Placental pericyte (primary cell): ENCODE results near the gene CRBN. TPM values are rescaled to one million over a fixed set of nuclear protein-coding genes. Genes with fewer than 3 reads are reported as not detected.

ENCODE experiments used
- small RNA-seq: library from RNA; depleted of rRNA; stranded (forward); fragments of <200 nt; gene quantifications from one replicate; pipeline ENCODE3, GENCODE V24; 2012; ENCODE audit warnings: low replicate concordance
- total RNA-seq: library from RNA; depleted of rRNA; stranded (reverse); fragments of >200 nt; gene quantifications from 2 replicates; pipeline ENCODE4 v1.2.3, GENCODE V29; 2012

The CRBN gene
- 34.1 and 77.3 TPM in 2 replicates for total RNA-seq

GRCh38 chr3:3179407-3180094, at the start of gene CRBN:
Gene CRBN (minus strand): TSS chr3:3179691. CDS start chr3:3179687, 4 bp downstream.

GRCh38 chr3:3126477-3127431, 52.7 kb downstream of the CRBN start, which contains the start of gene TRNT1:
Gene TRNT1 (plus strand): TSS chr3:3126940. CDS start chr3:3129041, 2,101 bp downstream.

GRCh38 chr3:3110299-3110630, 69.2 kb downstream of the CRBN start, which contains the start of gene IL5RA:
Gene IL5RA (minus strand): TSS chr3:3110374. CDS start chr3:3104984, 5,390 bp downstream.

Small RNAs within 50 kb of the gene (small RNA-seq; reads per million reads assigned to genes)
- gene RF00416 = not detected

Other genes with a start within 250 kb of the CRBN start
- not detected in 2 replicates for gene IL5RA, start 69.3 kb downstream of the CRBN start, total RNA-seq
- 26.5 and 26.6 TPM in 2 replicates for gene TRNT1, start 52.8 kb downstream of the CRBN start, total RNA-seq